SU-DHL-6 (cell line): Measurements from ENCODE around the gene RBP5.

Experiments
- CTCF ChIP-seq: fragments of 200-600 bp; sonication (generic); IDR thresholded peaks from one replicate; pipeline ENCODE4 v1.5.1; 2017; ENCODE audit warnings: antibody characterized with exemption, mild to moderate bottlenecking, low read length, moderate library complexity; ENCODE audit not compliant: insufficient read depth, poor library complexity, severe bottlenecking
- EZH2phosphoT487 ChIP-seq: fragments of 200-600 bp; sonication (generic), shearing (Covaris generic); conservative IDR thresholded peaks from 2 replicates; pipeline ENCODE4 v1.6.1; 2018; ENCODE audit warnings: mild to moderate bottlenecking, antibody characterized with exemption, low read length, moderate library complexity, mixed read lengths

GRCh38 chr12:7136676-7137075 lies 8.0 kb upstream of the RBP5 start:
- TF ChIP-seq CTCF (no peak), EZH2phosphoT487 (no peak)
